Measurements from ENCODE around the gene CD53.
"Not testable (repeated sequence)": the region's sequence is repeated elsewhere in the genome, so short reads cannot be mapped to it uniquely, and the experiment has no call there.

The CD53 gene

GRCh38 chr1:110918016-110918415, 45.1 kb downstream of the CD53 start:
- no peak for DNase-seq

DNA sequence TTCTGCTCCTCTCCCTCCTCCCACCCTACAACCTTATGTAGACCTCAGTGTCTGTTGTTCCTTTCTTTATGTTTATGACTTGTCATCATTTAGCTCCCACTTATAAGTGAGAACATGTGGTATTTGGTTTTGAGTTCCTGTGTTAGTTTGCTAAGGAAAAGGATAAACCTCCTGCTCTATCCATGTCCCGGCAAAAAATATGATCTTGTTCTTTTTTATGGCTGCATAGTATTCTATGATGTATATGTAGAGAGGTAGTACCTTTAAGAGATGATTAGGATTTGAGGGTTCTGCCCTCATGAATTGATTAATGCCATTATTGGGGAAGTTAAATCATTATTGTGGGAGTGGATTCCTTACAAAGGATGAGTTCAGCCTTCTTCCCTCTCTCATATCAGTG, 49.0 kb downstream of the CD53 start:
- no peak for DNase-seq

- no peak for DNase-seq
Observed at GRCh38 chr1:110927484-110928075, 54.6 kb downstream of the CD53 start.

DNA sequence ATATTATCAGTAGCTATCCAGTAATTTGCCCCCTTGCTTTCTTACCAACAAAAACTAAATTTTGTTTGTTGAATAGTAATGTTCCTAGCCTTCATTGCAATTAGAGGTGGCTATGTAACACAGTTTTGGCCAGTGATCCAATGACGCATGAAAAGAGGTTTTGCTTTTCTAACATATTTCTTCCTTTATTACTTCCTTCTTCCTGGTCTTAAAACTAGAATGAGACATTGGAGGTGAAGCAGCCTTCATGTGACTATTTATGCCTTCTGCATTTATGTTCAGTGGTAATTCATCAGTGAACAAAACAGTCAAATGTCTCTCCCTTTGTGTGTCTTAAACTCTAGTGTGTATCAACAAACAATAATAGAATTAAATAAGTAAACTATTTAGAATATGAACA, 55.2 kb downstream of the CD53 start:
- no peak for DNase-seq

GRCh38 chr1:110928904-110929303, 56.0 kb downstream of the CD53 start:
- no peak for DNase-seq

DNA sequence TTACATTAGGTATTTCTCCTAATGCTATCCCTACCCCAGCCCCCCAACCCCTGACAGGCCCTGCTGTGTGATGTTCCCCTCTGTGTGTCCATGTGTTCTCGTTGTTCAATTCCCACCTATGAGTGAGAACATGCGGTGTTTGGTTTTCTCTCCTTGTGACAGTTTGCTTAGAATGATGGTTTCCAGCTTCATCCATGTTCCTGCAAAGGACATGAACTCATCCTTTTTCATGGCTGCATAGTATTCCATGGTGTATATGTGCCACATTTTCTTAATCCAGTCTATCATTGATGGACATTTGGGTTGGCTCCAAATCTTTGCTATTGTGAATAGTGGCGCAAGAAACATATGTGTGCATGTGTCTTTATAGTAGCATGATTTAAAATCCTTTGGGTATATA, 58.1 kb downstream of the CD53 start:
- DNase-seq, result not testable (repeated sequence)

DNA sequence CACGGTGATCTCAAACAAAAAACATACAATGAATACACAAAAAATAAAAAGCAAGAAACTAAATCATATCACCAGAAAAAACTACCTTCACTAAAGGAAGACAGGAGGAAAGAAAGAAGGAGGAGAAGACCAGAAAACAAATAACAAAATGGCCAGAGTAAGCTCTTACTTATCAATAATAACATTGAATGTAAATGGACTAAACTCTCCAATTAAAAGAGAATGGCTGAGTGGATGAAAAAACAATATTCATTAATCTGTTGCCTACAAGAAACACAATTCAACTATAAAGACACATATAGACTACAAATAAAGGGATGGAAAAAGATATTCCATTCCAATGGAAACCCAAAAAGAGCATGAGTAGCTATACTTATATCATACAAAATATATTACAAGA, 63.6 kb downstream of the CD53 start:
- no peak for DNase-seq

DNA sequence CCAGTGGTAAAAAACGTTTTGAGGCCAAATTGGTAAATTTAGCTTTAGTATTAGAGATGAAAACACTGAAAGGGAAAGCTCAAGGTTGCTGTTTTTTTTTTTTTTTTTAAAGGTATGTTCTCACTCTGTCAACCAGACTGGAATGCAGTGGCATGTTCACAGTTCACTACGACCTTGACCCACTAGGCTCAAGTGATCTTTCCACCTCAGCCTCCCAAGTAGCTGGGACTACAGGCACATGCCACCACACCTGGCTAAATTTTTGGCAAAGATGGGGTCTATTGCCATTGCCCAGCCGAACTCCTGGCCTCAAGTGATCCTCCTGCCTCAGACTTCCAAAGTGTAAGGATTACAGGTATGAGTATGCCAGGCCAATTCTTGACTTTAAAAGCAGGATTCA, 71.9 kb downstream of the CD53 start:
- no peak for DNase-seq

- no peak for DNase-seq
Observed at GRCh38 chr1:110945626-110946025, 72.7 kb downstream of the CD53 start.

- no peak for DNase-seq
Observed at GRCh38 chr1:110948038-110948810, 75.3 kb downstream of the CD53 start.

Measured in activated effector memory CD4-positive, alpha-beta T cell treated with Interleukin-2 at 50 U/mL for 16 hours (primary cell).